Heart left ventricle (tissue), 13 donors: ENCODE measurements around the gene ALPK3.

ENCODE experiments used
- POLR2A ChIP-seq, 2 donors: fragments of 450-650 bp; IDR thresholded peaks; one replicate each; pipeline ENCODE4 v1.6.1; 2017; ENCODE audit warnings: antibody characterized with exemption in 2 of 2, mild to moderate bottlenecking in 2 of 2, moderate library complexity in 2 of 2
- TF ChIP-seq, protein P1 (sequence below), 12 donors: fragments of 200-600 bp; sonication (generic) in 4 of 12; IDR thresholded peaks; one replicate each; pipeline versions ENCODE4 v1.5.0 to v1.8.0; 2018 to 2022; ENCODE audit warnings: antibody characterized with exemption in 12 of 12, mild to moderate bottlenecking in 5 of 12
- donor health status: ischemic (EF 13 %, LVEDD 7.1; RV severe dilation, severe dysfunction).
- donor health status: DM: no; HTN: yes; CAD: no.
- donor health status: DM: no; HTN: no; CAD: no.
- donor health status: ischemic (EF 25% LVEDD 6.9; RV normal size, moderate dysfunction).
- donor health status: ischemic (EF 25% LVEDD 5.7; RV mildly dilated, moderate dysfunction).
- donor health status: ischemic (EF 35%, LVEDD 5.7; RV mildly dilated, moderate dysfunction).
- donor health status: nonischemic (EF 11% LVEDD 7.7; RV severe dilation, severe dysfunction).
- donor health status: DM: yes; HTN: yes; CAD: no.
- donor health status: PGD.
- donor health status: ischemic (EF 29% LVEDD 5.4; RV normal size, mild dysfunction).
- donor health status: nonischemic (EF 23%, LVEDD 6.1; RV moderate dilation, normal function).

DNA sequence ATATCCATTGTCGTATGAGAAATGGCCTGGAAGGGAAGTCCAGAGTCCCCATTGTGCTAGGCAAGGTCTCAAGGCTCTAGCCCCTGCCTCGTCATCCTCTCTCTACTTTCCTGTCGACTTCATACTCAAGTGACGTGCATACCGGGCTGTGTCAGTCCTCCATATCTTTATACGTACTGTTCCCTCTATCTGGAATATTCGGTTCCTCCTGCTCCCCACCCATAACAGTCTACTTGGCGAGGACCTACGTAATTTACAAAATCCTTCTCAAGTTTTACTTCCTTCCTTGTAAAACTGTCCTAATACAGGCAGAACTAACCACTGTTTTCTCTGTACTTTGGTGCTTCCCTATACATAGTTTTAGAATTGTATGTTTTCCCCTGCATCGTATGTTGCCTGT is 2.2 kb upstream of the ALPK3 start:
- TF ChIP-seq, protein P1, sequence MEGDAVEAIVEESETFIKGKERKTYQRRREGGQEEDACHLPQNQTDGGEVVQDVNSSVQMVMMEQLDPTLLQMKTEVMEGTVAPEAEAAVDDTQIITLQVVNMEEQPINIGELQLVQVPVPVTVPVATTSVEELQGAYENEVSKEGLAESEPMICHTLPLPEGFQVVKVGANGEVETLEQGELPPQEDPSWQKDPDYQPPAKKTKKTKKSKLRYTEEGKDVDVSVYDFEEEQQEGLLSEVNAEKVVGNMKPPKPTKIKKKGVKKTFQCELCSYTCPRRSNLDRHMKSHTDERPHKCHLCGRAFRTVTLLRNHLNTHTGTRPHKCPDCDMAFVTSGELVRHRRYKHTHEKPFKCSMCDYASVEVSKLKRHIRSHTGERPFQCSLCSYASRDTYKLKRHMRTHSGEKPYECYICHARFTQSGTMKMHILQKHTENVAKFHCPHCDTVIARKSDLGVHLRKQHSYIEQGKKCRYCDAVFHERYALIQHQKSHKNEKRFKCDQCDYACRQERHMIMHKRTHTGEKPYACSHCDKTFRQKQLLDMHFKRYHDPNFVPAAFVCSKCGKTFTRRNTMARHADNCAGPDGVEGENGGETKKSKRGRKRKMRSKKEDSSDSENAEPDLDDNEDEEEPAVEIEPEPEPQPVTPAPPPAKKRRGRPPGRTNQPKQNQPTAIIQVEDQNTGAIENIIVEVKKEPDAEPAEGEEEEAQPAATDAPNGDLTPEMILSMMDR (IDR thresholded peaks at IDR 0.05): no peak
- TF ChIP-seq POLR2A (IDR thresholded peaks at IDR 0.05): no peak
